HG03439 (cell line): ENCODE results near the gene LLCFC1.
"Not testable (repeated sequence)": the region's sequence is repeated elsewhere in the genome, so short reads cannot be mapped to it uniquely, and the experiment has no call there.

Source experiments
- ATAC-seq: cut with Tn5 transposase; IDR thresholded peaks from one replicate; pipeline ENCODE4 v1.9.1; 2021; ENCODE audit warnings: mild to moderate bottlenecking, moderate library complexity; ENCODE audit not compliant: unreplicated experiment

LLCFC1 gene

DNA sequence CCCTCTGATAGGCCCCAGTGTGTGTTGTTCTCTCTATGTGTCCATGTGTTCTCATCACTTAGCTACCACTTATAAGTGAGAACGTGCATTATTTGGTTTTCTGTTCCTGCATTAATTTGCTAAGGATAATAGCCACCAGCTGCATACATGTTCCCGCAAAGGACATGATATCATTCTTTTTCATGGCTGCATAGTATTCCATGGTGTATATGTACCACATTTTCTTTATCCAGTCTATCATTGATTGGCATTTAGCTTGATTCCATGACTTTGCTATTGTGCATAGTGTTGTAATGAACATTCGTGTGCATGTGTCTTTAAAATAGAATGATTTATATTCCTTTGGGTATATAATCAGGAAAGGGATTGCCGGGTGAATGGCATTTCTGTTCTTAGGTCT, 39.1 kb downstream of the LLCFC1 start:
- ATAC-seq: not testable (repeated sequence)

- ATAC-seq: no peak
These were observed 44.5 kb downstream of the LLCFC1 start for GRCh38 chr7:142983825-142984224.

GRCh38 chr7:142984297-142984696, 45.0 kb downstream of the LLCFC1 start:
- no peak for ATAC-seq
